ENCODE results near the gene MAP3K13.

The MAP3K13 gene, protein sequence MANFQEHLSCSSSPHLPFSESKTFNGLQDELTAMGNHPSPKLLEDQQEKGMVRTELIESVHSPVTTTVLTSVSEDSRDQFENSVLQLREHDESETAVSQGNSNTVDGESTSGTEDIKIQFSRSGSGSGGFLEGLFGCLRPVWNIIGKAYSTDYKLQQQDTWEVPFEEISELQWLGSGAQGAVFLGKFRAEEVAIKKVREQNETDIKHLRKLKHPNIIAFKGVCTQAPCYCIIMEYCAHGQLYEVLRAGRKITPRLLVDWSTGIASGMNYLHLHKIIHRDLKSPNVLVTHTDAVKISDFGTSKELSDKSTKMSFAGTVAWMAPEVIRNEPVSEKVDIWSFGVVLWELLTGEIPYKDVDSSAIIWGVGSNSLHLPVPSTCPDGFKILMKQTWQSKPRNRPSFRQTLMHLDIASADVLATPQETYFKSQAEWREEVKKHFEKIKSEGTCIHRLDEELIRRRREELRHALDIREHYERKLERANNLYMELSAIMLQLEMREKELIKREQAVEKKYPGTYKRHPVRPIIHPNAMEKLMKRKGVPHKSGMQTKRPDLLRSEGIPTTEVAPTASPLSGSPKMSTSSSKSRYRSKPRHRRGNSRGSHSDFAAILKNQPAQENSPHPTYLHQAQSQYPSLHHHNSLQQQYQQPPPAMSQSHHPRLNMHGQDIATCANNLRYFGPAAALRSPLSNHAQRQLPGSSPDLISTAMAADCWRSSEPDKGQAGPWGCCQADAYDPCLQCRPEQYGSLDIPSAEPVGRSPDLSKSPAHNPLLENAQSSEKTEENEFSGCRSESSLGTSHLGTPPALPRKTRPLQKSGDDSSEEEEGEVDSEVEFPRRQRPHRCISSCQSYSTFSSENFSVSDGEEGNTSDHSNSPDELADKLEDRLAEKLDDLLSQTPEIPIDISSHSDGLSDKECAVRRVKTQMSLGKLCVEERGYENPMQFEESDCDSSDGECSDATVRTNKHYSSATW

DNA sequence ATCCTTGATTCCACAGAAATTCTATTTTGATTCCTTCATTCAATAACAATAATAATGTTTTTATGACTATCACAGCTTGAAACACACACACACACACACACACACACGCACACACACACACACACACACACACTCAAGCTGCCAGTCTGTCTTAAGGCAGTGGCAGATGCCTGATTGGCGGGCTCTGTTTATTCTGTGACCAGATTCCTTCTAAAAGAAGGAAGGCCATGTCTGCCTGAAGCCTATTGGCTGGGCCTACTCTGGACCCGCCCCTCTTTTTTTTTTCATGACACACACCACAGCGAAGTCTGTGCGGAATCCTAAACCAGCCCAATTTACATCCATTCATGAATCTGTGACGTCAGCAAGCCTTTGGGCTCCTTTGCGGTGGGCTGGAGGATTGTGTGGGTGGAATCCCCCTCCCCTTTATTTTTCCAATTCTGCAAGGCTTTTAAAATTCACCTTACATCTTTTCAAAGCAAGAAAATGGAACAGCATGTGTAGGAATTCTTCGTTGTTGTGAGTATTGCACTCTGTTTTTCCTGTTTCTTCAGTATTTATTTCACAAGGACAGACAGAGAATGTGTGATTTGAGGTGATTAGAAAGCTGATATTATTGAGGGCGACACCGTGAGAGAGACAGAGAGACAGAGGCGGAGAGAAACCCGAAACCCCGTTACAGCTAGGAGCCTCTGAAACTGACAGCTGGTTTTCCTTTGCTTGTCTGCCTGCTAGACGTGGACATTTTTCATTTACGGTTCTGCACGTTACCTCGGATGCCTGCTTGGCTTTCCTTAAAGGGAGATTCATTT is at the start of gene MAP3K13:
TSS of gene MAP3K13 (plus strand) at position 287 of the 812 bp plus-strand sequence. CDS start 65,446 bp downstream, outside the sequence.
- DNase-seq, result no peak

DNA sequence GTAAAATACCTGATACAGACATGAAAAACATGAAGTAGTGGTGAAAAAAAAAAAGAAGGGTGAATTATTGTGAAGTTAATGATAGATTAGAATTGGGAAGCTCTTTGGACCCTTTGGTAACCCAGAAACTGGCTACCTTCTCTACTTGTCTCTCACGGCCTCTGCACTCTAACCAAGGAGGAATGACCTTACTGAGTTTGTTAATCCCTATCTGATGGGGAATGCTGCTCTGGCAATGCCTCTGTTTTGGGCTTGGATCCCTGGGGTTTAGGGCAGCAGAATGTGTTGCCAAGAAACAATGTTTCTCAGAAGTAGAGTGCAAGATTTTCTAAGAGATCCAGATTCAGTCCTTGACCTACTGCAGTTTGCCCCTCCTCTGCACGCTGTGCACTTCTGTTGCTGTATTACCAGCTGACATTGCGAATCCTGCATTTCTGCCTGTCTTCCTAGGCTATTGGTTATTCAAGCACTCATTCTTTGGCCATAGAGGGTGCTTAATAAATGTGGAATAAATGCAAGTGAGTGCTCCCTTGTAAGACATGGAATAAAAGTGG is 49.2 kb upstream of the MAP3K13 start:
- DNase-seq, result no peak

DNA sequence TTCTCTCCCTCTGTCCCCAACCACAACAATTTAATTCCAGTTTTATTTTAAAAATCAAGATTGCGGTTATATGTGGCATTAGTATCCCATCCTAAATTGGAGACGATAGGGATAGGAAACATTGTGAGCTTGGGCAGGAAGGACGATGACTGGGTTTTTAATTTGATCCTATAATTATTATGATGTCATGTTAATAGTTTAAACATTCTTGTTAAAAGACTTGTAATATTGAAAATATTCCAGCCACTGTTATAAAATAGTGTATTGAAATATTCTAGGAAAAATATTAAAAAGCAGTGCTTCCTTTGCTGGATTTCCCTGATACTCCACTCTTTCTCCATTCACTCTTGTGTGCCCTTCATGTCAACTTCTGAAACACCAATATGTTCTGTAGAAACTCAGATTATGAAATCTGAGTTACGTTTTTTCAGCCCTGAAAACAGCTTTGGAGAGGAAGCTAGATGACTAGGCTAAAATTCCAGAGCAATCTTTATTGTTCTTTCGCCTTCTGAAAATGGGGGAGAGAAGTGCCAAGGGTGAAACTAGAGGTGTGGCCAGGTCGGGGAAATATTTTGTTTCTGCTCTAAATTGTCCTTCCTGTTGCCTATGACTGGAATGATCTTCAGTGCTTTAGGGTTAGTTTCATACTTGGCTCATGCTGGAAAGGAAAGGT is 46.1 kb upstream of the MAP3K13 start:
- DNase-seq, result no peak

DNA sequence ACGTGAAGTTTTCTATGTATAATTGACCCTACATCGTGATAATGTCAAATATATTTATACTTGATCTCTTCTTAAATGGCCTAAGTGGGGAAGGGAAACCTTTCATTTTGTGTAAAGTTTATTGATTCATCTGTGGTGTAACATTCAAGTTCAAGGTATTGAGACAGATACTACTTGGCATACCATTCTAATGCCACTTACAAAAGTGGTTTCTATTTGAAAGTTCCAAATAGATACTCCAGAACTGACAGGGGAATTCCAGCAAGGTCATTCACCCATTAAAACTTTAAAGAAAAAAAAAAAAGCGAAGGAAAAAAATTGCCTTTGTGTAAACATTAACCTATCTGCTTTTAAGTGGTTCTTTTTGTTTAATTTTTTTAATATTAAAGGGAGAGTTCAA is 45.3 kb upstream of the MAP3K13 start:
- DNase-seq, result no peak

DNA sequence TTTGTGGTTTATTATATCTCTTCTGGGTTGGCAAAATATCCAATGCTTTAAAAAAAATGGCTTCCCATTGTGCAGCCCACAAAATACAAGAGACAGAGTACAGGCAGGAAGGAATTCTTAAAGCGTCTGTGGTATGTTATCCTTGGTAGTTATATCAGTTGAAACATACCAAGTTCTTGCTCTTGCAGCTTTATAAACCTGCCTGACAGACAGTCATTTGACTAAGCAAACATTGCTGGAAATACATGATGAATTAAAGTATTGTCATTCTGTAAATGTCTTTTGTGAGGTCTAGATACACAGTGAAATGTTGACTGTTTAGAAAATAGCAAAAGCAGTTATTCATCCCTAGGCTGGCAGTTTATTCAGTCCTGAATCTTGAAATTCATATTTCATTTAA is 44.8 kb upstream of the MAP3K13 start:
- no peak for DNase-seq

DNA sequence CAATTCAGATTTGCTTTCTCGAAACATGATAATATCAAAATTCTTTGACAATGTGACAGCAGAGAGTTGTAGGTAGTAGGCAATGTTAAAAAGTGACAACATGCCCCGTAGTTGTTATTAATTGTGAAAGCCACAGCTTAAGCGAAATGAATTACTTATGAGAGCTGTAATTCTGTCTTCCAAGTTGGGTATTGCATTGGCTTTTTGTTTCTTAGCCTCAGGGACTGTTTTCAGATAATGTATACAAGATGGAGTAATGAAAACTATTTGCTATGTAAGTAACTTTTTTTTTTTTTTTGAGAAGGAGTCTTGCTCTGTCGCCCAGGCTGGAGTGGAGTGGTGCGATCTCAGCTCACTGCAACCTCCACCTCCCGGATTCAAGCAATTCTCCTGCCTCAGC is 43.1 kb upstream of the MAP3K13 start:
- DNase-seq, result no peak

DNA sequence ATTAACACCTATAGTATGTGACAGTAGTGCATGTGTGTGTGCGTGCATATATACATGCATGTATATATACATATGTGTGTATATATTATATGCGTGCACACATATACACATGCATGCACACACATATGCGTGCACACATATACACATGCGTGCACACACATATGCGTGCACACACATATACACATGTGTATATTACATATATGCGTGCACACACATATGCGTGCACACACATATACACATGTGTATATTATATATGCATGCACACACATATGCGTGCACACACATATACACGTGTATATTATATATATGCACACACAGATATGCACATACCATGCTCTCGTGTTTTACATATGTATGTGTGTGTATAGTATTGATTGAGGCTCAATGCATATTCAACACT is 42.0 kb upstream of the MAP3K13 start:
- DNase-seq, result no peak

DNA sequence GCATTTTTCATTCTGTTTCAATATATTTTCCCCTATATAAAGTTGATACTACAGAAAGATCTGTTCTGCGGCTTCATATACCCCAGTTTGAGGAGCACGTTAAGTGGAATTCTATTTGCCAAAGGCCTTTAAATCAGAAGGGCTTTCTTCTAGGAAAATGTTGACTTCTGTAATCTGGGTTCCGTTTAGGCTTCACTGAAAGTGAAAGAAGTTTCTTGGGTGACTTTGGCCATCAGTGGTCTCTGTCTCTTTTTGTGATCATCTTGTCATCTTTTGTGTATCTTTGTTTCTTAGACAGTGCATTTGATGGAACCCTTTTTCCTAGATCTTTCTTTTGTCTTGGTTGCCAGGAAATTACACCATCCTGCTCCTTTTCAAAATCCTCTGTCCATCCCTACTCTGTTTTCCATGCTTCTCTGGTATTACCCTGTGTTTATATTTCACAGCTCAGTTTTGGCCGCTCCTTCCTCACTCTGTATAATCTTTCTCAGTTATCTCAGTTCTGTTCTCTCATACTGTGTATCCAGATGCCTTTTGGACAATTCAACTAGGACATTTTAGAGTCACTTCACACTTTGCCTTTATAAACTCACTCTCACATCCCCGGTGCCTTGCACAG is 40.7 kb upstream of the MAP3K13 start:
- DNase-seq, result no peak

DNA sequence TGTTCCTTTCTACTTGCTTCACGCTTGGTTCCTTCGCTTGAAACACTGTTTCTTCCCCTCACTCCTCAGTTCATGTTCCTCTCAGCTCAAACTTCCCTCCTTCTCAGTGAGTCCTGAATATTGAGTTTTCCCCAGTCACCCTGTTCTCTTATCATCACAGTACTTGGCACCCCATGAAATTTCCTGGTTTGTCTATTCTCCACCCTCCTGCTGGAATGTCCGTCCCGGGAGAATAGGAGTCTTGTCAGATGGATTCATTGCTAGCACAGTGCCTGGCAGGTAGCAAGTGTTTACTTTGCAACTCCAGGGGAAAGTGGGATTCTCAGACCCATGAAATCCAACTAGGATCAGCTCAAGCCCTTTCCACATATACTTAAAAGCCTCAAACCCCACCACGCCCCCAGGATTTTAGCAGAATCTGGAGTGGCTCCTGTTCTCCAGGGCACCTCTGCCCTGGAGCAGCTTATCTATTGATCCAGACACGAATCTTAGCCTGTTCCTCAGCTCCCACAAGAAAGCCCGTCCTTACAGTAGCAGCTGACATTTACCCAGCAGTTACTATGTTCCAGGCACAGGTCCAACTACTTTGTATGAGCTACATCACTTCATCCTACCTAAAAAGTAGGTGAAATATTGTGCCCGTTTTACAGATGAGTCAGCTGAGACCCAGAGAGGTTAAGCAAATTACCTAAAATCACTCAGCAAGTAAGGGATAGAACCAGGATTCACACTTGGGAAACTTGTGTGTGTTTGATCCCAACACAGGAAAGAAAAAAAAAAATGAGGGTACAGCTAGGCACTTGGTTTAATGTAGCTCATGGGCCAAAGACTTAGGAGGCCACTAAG is 36.8 kb upstream of the MAP3K13 start:
- DNase-seq, result no peak

DNA sequence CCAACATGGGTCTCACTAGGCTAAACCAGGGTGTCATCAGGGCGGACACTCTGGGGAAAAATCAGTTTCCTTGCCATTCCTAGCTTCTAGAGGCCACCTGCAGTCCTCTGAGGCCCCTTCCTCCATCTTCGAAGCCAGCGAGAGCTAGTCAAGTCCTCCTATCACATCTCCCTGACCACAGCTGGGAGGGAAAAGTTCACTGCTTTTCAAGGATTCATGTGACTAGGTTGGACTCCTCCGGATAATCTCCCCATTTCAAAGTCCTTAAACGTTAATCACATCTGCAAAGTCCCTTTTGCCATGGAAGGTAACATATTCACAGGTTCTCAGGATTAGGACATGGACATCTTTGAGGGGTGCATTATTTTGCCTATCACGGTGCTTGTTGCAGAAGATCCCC is 35.9 kb upstream of the MAP3K13 start:
- DNase-seq, result no peak

DNA sequence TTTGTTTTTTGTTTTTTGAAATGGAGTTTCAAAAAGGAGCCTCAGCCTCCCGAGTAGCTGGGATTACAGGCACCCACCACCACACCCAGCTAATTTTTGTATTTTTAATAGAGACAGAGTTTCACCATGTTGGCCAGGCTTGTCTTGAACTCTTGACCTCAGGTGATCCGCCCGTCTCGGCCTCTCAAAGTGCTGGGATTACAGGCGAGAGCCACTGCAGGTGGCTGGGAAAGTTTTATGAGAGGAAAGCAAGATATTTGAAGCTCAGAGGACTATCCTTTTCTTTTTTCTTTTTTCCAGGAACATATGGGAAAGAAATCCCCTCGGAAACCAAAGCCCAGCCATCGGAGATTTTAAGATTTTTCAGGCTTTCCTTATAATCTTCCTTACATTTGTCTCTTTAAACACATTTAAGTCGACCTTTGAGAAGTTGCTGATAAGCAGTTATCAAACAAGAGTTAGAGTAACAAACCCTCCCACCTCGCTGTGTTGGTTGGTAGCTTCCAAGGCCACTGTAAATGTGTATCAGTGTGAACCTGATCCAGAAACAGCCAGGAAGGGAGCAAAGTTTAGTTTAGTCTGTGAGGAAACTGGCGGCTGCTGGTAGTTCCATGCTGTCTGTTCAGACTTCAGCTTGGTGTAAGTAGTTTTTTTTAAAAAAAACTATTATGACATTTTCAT is 34.5 kb upstream of the MAP3K13 start:
- DNase-seq, result no peak

DNA sequence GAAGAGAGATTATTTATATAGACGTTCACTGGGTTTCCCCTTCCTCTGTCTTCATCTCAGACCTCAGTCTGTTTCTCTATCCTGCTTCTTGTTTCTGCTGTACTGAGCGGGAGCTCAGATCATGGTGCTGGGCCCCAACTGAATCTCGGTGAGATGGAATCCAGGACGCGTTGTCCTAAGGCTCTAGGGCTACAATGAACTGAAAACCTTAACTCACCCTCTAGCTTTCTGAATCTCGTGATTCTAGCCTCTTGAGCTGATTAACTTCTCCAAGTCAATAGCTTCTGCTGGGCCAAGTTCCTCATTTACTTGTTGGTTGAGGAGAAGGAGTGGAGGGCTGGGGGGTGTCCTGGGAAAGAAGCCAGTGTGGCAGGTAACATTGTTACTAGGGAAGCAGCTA is 32.7 kb upstream of the MAP3K13 start:
- no peak for DNase-seq

DNA sequence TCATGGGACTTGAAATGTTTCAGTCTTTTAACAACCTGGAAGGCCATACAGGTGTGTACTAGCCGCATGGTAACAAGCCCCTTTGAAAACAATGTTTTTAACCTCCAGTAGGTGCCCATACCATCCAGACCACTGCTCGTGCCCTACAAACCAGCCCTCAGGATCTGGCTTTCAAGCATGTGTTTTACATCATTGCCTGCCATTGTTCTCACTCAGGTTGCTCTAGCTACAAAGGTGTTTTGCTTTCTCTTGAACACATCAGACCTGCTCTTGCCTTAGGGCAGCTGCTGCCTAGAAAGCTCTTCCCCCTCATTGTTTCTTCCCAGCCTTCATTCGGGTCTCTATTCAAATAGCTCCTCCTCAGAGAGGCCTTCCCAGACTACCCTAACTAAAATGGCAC is 32.3 kb upstream of the MAP3K13 start:
- no peak for DNase-seq

DNA sequence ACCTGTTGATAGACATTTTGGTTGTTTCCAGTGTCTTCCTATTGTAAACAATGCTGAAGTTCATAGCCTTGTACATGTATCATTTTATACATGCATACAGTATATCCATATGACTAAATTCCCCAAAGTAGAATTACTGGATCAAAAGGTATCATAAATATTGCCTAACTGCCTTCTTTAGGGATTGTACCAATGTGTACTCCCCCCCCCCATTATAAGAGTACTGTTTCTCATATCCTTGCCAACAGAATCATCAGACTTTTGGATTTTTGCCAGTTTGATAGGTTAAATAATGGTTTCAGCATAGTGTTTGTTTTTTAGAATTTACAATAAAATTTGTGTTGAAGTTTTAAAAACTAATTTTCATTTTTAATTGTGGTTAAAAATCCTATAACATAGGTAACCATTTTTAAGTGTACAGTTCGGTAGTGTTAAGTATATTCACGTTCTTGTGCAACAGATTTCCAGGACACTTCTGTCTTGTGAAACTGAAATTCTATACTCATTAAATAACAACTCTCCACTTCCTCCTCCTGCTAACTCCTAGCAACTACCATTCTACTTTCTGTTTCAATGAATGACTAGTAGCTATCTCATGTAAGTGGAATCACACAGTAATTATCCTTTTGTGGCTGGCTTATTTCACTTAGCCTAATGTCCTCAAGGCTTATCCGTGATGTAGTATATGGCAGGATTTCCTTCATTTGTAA is 30.8 kb upstream of the MAP3K13 start:
- no peak for DNase-seq

DNA sequence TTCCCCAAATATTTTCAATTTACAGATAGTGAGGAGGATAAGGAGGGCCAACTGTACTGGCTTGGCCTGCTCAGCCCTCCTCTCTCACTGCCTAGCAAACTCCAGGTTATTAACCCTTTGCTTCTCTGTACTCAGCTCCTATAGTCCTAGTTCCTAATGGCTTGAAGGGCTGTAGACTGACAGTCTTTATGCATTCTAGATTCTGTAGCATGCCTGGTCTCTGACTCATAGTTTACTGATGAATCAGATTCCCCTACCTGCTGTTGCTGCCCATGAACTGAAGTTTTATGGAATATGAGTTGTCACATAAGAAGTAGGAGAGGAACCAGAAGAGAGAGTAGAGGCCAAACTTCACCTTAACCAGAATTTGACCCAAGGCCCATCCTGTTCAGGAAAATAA is 27.1 kb upstream of the MAP3K13 start:
- DNase-seq, result no peak

DNA sequence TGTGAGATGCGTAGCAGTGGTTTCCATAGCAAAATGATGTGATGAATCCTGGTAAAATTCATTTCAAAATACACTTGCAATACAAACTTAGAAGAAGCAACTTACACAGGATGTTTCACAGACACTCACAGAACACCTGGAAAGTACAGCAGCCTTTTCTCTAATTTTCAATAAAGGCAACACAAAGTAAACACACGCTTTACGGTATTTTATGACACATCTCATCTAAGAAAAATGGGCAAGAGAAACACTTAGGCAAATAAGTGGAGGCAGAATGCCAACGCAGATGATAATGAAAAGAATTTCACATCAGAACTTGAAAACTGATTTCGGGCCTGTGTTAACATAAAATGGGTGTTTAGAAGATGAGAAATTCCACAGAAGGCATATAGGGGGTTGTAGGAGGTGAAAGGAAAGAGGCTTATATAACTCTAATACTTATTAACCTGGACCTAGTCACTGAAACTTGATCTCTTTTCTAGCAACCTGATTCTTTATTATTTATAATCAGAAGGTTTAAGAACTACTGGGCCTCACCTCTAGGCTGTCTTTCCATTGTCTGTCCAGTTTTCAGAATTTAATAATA is 25.6 kb upstream of the MAP3K13 start:
- DNase-seq, result no peak

DNA sequence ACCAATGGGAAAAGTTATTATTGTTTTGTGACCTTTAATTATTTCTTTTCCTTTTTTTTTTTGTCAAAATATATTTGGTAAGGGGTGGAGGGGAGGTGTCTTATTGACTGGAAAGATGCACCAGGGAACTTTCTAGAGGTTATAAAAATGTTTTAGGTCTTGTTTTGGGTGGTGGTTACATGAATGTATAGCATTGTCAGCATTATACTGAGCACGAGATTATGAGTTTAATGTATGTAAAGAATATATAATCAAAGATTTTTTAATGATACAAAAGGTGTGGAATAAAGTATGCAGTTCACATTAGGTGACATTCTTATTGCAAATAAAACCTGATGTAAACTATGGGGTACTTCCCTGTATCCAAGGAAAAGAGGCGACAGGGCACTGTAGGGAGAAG is 23.0 kb upstream of the MAP3K13 start:
- DNase-seq, result no peak

DNA sequence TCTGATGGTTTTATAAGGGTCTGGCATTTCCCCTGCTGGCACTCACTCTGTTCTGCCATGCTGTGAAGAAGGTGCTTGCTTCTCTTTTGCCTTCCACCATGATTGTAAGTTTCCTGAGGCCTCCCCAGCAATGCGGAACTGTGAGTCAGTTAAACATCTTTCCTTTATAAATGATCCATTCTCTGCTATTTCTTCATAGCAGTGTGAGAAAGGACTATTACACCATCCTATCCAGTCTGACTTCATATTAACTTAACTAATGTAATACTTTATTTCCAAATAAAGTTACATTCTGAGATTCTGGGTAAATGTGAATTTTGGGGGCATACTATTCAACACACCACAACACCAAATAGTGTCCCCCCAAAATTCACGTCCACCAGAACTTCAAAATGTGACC is 22.2 kb upstream of the MAP3K13 start:
- DNase-seq, result no peak
